SK-N-SH (cell line): Measurements from ENCODE around the gene IL18BP. TPM values are rescaled to one million over a fixed set of nuclear protein-coding genes. Genes with fewer than 3 reads are reported as not detected.

ENCODE experiments used
- CTCF ChIA-PET: fragments of 300-600, 350-600 bp; formaldehyde crosslinking; extraction: SDS; loops from one replicate; lab custom pipeline; 2021; lab: Yijun Ruan, JAX
- POLR2A ChIA-PET: fragments of 350-600 bp; sonication (Branson Sonifier 250); formaldehyde crosslinking; extraction: SDS; loops from one replicate; lab custom pipeline; 2020; ENCODE audit warnings: antibody characterized with exemption, inconsistent platforms; lab: Yijun Ruan, JAX
- DNase-seq: peaks from one replicate; pipeline ENCODE4 v3.0.0; 2012
- H2AFZ ChIP-seq: fragments of 200-600 bp; sonication (generic); 2 replicates; pipeline ENCODE4 v1.8.1; 2016; ENCODE audit warnings: antibody characterized with exemption, mild to moderate bottlenecking, low read depth
- H3F3A ChIP-seq: fragments of 200-600 bp; sonication (generic); replicated peaks from 2 replicates; pipeline ENCODE3; 2016; ENCODE audit warnings: antibody characterized with exemption, mild to moderate bottlenecking; ENCODE audit not compliant: insufficient read depth
- H3K27ac ChIP-seq, 2 experiments: fragments of 200-500 bp in 1 of 2; fragments of 200-600 bp in 1 of 2; sonication (Bioruptor generic) in 1 of 2; sonication (generic), shearing (Covaris generic) in 1 of 2; 2 replicates each; pipeline versions ENCODE4 v1.5.1 to v1.6.1; 2014 to 2016; ENCODE audit warnings: low read depth in 2 of 2, inconsistent platforms in 1 of 2, low read length in 1 of 2, mild to moderate bottlenecking in 1 of 2, mixed read lengths in 1 of 2
- H3K27me3 ChIP-seq: fragments of 200-600 bp; sonication (generic), shearing (Covaris generic); 2 replicates; pipeline ENCODE4 v1.6.1; 2016; ENCODE audit warnings: mixed run types; ENCODE audit not compliant: insufficient read depth
- H3K36me3 ChIP-seq, 2 experiments: fragments of 200-500 bp in 1 of 2; fragments of 200-600 bp in 1 of 2; sonication (Bioruptor generic) in 1 of 2; sonication (generic) in 1 of 2; replicated peaks in 1 of 2; 2 replicates each; pipeline versions ENCODE3 to v1.5.1; 2014 to 2016; ENCODE audit warnings: low read length in 1 of 2, mild to moderate bottlenecking in 1 of 2; ENCODE audit not compliant: insufficient read depth in 2 of 2, control insufficient read depth in 1 of 2
- H3K4me1 ChIP-seq, 2 experiments: fragments of 200-500 bp in 1 of 2; fragments of 200-600 bp in 1 of 2; sonication (Bioruptor generic) in 1 of 2; sonication (generic), shearing (Covaris generic) in 1 of 2; 2 replicates each; pipeline versions ENCODE4 v1.5.1 to v1.6.1; 2014 to 2016; ENCODE audit warnings: low read depth in 1 of 2, low read length in 1 of 2, mixed run types in 1 of 2; ENCODE audit not compliant: insufficient read depth in 2 of 2, control insufficient read depth in 1 of 2
- H3K4me2 ChIP-seq: fragments of 200-600 bp; sonication (generic), shearing (Covaris generic); 2 replicates; pipeline ENCODE4 v1.6.1; 2017; ENCODE audit warnings: mixed run types
- H3K4me3 ChIP-seq, 2 experiments: fragments of 200-500 bp in 1 of 2; fragments of 200-600 bp in 1 of 2; sonication (Bioruptor generic) in 1 of 2; sonication (generic), shearing (Covaris generic) in 1 of 2; 2 replicates each; pipeline versions ENCODE4 v1.5.1 to v1.8.1; 2014 to 2016; ENCODE audit warnings: low read depth in 2 of 2, inconsistent platforms in 1 of 2, low read length in 1 of 2, mild to moderate bottlenecking in 1 of 2, mixed read lengths in 1 of 2, moderate library complexity in 1 of 2
- H3K79me2 ChIP-seq: fragments of 200-600 bp; sonication (generic); 2 replicates; pipeline ENCODE4 v1.8.1; 2017; ENCODE audit warnings: mild to moderate bottlenecking; ENCODE audit not compliant: insufficient read depth
- H3K9ac ChIP-seq: fragments of 200-600 bp; sonication (generic); 2 replicates; pipeline ENCODE4 v1.6.1; 2017; ENCODE audit warnings: mixed run types
- H3K9me2 ChIP-seq: fragments of 200-600 bp; sonication (generic); 2 replicates; pipeline ENCODE4 v1.6.1; 2017; ENCODE audit warnings: mixed run types
- H3K9me3 ChIP-seq: fragments of 200-600 bp; sonication (generic); 2 replicates; pipeline ENCODE4 v1.6.1; 2017; ENCODE audit warnings: mixed run types, mild to moderate bottlenecking, moderate library complexity
- H4K20me1 ChIP-seq: fragments of 200-600 bp; sonication (generic); 2 replicates; pipeline ENCODE4 v1.6.1; 2017; ENCODE audit warnings: mild to moderate bottlenecking, mixed run types; ENCODE audit not compliant: insufficient read depth
- ELF1 ChIP-seq: IDR thresholded peaks from 2 replicates; pipeline ENCODE4 v1.4.0; 2012
- EZH2phosphoT487 ChIP-seq: fragments of 200-600 bp; sonication (generic); IDR thresholded peaks from 2 replicates; pipeline ENCODE4 v1.6.1; 2017; ENCODE audit warnings: low read depth, mixed run types, mild to moderate bottlenecking, antibody characterized with exemption, moderate library complexity, borderline replicate concordance
- FOSL2 ChIP-seq: IDR thresholded peaks from 2 replicates; pipeline ENCODE4 v1.4.0; 2012; ENCODE audit warnings: low read depth, mild to moderate bottlenecking, moderate library complexity, borderline replicate concordance
- FOXJ3 ChIP-seq: sonication (generic); formaldehyde crosslinking; IDR thresholded peaks from 2 replicates; pipeline ENCODE4 v1.5.1; 2020; ENCODE audit warnings: mild to moderate bottlenecking, missing genetic modification reagents
- FOXM1 ChIP-seq: IDR thresholded peaks from 2 replicates; pipeline ENCODE4 v1.4.0; 2012; ENCODE audit warnings: low read depth, mild to moderate bottlenecking
- GABPA ChIP-seq: IDR thresholded peaks from 2 replicates; pipeline ENCODE4 v1.4.0; 2012; ENCODE audit warnings: low read depth, mild to moderate bottlenecking
- MEF2A ChIP-seq: IDR thresholded peaks from 2 replicates; pipeline ENCODE4 v1.4.0; 2012; ENCODE audit warnings: low read depth, borderline replicate concordance
- MXI1 ChIP-seq: IDR thresholded peaks from 2 replicates; pipeline ENCODE4 v1.6.1; 2012; ENCODE audit warnings: mild to moderate bottlenecking, low read depth, low read length, improper control_type of control experiment
- NFIC ChIP-seq: IDR thresholded peaks from 2 replicates; pipeline ENCODE4 v1.4.0; 2012; ENCODE audit warnings: borderline replicate concordance
- NRF1 ChIP-seq: IDR thresholded peaks from 2 replicates; pipeline ENCODE4 v1.6.1; 2012; ENCODE audit warnings: low read depth, mild to moderate bottlenecking, low read length
- POLR2AphosphoS5 ChIP-seq: IDR thresholded peaks from 2 replicates; pipeline ENCODE4 v1.6.1; 2012; ENCODE audit warnings: low read depth, low read length
- RAD21 ChIP-seq: IDR thresholded peaks from 2 replicates; pipeline ENCODE4 v1.6.1; 2012; ENCODE audit warnings: mild to moderate bottlenecking, low read length
- RCOR1 ChIP-seq: fragments of 150-350 bp; IDR thresholded peaks from 2 replicates; pipeline ENCODE4 v1.6.1; 2017; ENCODE audit warnings: antibody characterized with exemption, low read length
- SIN3A ChIP-seq: IDR thresholded peaks from 2 replicates; pipeline ENCODE4 v1.6.1; 2012; ENCODE audit warnings: low read depth, mild to moderate bottlenecking, low read length, moderate library complexity, borderline replicate concordance
- TEAD4 ChIP-seq: IDR thresholded peaks from 2 replicates; pipeline ENCODE4 v1.4.0; 2012; ENCODE audit warnings: mild to moderate bottlenecking, borderline replicate concordance; ENCODE audit not compliant: insufficient read depth
- YY1 ChIP-seq: IDR thresholded peaks from 2 replicates; pipeline ENCODE4 v1.4.0; 2012; ENCODE audit warnings: low read depth, mild to moderate bottlenecking
- WGBS: methylation state at CpG from one replicate; pipeline ENCODE4 v1.1.6; 2017; ENCODE audit warnings: low lambda C conversion rate; 5-methylcytosine and 5-hydroxymethylcytosine counted together
- polyA plus RNA-seq, 3 experiments: library from polyadenylated mRNA; depleted of rRNA; stranded (reverse); fragments of >200 nt; gene quantifications; 2 replicates each; pipeline ENCODE4 v1.2.3, GENCODE V29; 2012
- TF ChIP-seq, protein P1 (sequence below): fragments of 150-350 bp; IDR thresholded peaks from 2 replicates; pipeline ENCODE4 v1.6.1; 2016; ENCODE audit warnings: mild to moderate bottlenecking, low read depth, low read length
- TF ChIP-seq, protein P2 (sequence below): fragments of 200-600 bp; sonication (generic); IDR thresholded peaks from 2 replicates; pipeline ENCODE4 v1.6.1; 2017; ENCODE audit warnings: antibody characterized with exemption, mild to moderate bottlenecking, moderate library complexity
- TF ChIP-seq, protein P3 (sequence below): IDR thresholded peaks from 2 replicates; pipeline ENCODE4 v1.6.1; 2012; ENCODE audit warnings: mild to moderate bottlenecking, low read depth, low read length, moderate library complexity
- TF ChIP-seq, protein P4 (sequence below): fragments of 150-350 bp; IDR thresholded peaks from 2 replicates; pipeline ENCODE4 v1.6.1; 2017; ENCODE audit warnings: antibody characterized with exemption, low read length, low read depth, borderline replicate concordance
- TF ChIP-seq, protein P5 (sequence below): IDR thresholded peaks from 2 replicates; pipeline ENCODE4 v1.4.0; 2012; ENCODE audit warnings: low read depth

The IL18BP gene
- polyA plus RNA-seq, 1 of the 3 experiments (the other 2 are of a cell fraction) = 5.0 TPM

DNA sequence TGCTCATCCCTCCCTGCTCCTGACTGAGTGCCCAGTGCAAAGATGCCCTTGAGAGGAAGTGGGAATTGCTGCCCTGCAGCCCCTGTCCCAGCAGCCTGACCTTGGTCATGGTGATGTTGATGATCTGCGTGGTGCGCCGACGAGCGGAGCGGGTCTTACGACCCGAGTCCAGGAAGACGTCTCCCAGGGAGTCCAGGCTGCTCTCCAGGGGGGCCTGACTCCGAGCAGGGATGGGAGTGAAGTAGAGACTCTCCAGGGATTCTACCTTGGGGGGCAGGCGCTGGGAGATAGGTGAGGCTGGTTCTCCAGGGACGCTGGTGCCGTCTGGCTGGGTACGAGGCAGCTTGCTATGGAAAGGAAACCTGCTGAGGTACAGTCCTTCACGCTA is 8.4 kb downstream of the IL18BP start (continued):
- no peak for TF ChIP-seq POLR2AphosphoS5
- no peak for TF ChIP-seq RCOR1
- TF ChIP-seq, protein P1, sequence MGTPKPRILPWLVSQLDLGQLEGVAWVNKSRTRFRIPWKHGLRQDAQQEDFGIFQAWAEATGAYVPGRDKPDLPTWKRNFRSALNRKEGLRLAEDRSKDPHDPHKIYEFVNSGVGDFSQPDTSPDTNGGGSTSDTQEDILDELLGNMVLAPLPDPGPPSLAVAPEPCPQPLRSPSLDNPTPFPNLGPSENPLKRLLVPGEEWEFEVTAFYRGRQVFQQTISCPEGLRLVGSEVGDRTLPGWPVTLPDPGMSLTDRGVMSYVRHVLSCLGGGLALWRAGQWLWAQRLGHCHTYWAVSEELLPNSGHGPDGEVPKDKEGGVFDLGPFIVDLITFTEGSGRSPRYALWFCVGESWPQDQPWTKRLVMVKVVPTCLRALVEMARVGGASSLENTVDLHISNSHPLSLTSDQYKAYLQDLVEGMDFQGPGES = no peak
- TF ChIP-seq YY1 = no peak

DNA sequence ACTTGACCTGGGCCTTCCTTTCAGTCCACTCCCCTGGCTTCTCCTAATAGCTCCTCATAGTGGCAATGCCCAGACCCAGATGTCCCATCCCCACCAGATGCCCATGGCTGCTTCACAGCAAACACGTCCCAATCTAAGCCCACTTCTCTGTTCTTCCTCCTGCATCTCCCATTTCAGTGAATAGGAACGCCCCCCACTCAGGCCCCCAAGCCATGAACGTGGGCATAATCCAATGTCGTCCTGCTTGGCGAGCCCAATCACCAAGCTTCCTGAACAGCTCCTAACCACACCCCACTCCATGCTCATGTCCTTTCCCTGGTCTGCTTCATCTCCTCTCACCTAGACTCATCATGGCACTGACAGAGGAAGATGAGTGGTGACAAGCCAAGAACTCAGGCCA is 8.9 kb downstream of the IL18BP start:
- POLR2A ChIA-PET = interaction anchor here (1.7 kb wide), 1 partner anchor 9 kb away, joined by 4 read pairs; no protein-coding TSS in a partner anchor

More for the DNA sequence above, 8.9 kb downstream of the IL18BP start:
- Histone ChIP-seq H3K4me2 (no peak overlapping the region), H3K4me3 (no peak overlapping the region), H3K4me1 (no peaks in the 10 kb centered on the region; a peak in 1 of 4 replicates), H3F3A (peaks cover 53% of the 10 kb centered on the region), H2AFZ (no peak overlapping the region), H3K27ac (no peak overlapping the region; a peak in 1 of 4 replicates), H3K9ac (no peak overlapping the region), H3K27me3 (no peaks in the 10 kb centered on the region), H3K9me2 (no peaks in the 10 kb centered on the region), H3K79me2 (peaks cover 2% of the 10 kb centered on the region; the same call in 1 of the 2 replicates), H3K9me3 (no peaks in the 10 kb centered on the region), H4K20me1 (peaks cover 63% of the 10 kb centered on the region), H3K36me3 (peaks cover 43 to 99% of the 10 kb centered on the region in 2 experiments)
- CTCF ChIA-PET = interaction anchor here (0.5 to 2.4 kb wide), 7 partner anchors 16 to 426 kb away, joined by 3 to 16 read pairs (median 4); no protein-coding TSS in a partner anchor
- no peak for DNase-seq
- whole genome bisulfite sequencing = 92% methylated on average over 5 of the region's 5 CpGs
- TF ChIP-seq FOXM1 (no peak), MXI1 (no peak), MEF2A (no peak), ELF1 (no peak), TEAD4 (no peak), SIN3A (no peak), EZH2phosphoT487 (no peak), GABPA (no peak), NRF1 (no peak), RAD21 (no peak), NFIC (no peak), FOSL2 (no peak), FOXJ3 (no peak), RCOR1 (no peak)
- TF ChIP-seq, protein P2, sequence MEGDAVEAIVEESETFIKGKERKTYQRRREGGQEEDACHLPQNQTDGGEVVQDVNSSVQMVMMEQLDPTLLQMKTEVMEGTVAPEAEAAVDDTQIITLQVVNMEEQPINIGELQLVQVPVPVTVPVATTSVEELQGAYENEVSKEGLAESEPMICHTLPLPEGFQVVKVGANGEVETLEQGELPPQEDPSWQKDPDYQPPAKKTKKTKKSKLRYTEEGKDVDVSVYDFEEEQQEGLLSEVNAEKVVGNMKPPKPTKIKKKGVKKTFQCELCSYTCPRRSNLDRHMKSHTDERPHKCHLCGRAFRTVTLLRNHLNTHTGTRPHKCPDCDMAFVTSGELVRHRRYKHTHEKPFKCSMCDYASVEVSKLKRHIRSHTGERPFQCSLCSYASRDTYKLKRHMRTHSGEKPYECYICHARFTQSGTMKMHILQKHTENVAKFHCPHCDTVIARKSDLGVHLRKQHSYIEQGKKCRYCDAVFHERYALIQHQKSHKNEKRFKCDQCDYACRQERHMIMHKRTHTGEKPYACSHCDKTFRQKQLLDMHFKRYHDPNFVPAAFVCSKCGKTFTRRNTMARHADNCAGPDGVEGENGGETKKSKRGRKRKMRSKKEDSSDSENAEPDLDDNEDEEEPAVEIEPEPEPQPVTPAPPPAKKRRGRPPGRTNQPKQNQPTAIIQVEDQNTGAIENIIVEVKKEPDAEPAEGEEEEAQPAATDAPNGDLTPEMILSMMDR = no peak
- TF ChIP-seq, protein P3, sequence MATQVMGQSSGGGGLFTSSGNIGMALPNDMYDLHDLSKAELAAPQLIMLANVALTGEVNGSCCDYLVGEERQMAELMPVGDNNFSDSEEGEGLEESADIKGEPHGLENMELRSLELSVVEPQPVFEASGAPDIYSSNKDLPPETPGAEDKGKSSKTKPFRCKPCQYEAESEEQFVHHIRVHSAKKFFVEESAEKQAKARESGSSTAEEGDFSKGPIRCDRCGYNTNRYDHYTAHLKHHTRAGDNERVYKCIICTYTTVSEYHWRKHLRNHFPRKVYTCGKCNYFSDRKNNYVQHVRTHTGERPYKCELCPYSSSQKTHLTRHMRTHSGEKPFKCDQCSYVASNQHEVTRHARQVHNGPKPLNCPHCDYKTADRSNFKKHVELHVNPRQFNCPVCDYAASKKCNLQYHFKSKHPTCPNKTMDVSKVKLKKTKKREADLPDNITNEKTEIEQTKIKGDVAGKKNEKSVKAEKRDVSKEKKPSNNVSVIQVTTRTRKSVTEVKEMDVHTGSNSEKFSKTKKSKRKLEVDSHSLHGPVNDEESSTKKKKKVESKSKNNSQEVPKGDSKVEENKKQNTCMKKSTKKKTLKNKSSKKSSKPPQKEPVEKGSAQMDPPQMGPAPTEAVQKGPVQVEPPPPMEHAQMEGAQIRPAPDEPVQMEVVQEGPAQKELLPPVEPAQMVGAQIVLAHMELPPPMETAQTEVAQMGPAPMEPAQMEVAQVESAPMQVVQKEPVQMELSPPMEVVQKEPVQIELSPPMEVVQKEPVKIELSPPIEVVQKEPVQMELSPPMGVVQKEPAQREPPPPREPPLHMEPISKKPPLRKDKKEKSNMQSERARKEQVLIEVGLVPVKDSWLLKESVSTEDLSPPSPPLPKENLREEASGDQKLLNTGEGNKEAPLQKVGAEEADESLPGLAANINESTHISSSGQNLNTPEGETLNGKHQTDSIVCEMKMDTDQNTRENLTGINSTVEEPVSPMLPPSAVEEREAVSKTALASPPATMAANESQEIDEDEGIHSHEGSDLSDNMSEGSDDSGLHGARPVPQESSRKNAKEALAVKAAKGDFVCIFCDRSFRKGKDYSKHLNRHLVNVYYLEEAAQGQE = no peak
- TF ChIP-seq, protein P4, sequence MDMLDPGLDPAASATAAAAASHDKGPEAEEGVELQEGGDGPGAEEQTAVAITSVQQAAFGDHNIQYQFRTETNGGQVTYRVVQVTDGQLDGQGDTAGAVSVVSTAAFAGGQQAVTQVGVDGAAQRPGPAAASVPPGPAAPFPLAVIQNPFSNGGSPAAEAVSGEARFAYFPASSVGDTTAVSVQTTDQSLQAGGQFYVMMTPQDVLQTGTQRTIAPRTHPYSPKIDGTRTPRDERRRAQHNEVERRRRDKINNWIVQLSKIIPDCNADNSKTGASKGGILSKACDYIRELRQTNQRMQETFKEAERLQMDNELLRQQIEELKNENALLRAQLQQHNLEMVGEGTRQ = no peak
- TF ChIP-seq, protein P5, sequence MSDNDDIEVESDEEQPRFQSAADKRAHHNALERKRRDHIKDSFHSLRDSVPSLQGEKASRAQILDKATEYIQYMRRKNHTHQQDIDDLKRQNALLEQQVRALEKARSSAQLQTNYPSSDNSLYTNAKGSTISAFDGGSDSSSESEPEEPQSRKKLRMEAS = no peak
- TF ChIP-seq, protein P1 = no peak
